ENCODE measurements around the gene GMNC.

- no peak for TF ChIP-seq CTCF (IDR thresholded peaks at IDR 0.05)
- TF ChIP-seq POLR2A (IDR thresholded peaks at IDR 0.05; ENCODE audit: low read depth): no peak
- TF ChIP-seq EP300 (IDR thresholded peaks at IDR 0.05): no peak
Observed at GRCh38 chr3:190849607-190850006, 12.9 kb downstream of the GMNC start.

Measured in esophagus muscularis mucosa (tissue), 4 donors.